ENCODE results near the gene LRRC26.
"Not testable (repeated sequence)": the region's sequence is repeated elsewhere in the genome, so short reads cannot be mapped to it uniquely, and the experiment has no call there.

LRRC26 gene

GRCh38 chr9:137136261-137136880 lies 33.5 kb downstream of the LRRC26 start:
- ATAC-seq (no peak), DNase-seq (no peak)

- ATAC-seq, DNase-seq: not testable (repeated sequence)
These were observed 34.7 kb downstream of the LRRC26 start for GRCh38 chr9:137135154-137135553.

GRCh38 chr9:137134191-137134590 lies 35.7 kb downstream of the LRRC26 start:
- ATAC-seq, result no peak
- no peak for DNase-seq

GRCh38 chr9:137130176-137130755 lies 39.6 kb downstream of the LRRC26 start:
- DNase-seq (no peak), ATAC-seq (peak; percentile 6)

- ATAC-seq, result peak; percentile 99
These were observed 40.2 kb downstream of the LRRC26 start for GRCh38 chr9:137129456-137130175.

GRCh38 chr9:137128862-137129455 lies 40.9 kb downstream of the LRRC26 start:
- DNase-seq, result peak; percentile 38
- no peak for ATAC-seq

More at GRCh38 chr9:137129456-137130175, 40.2 kb downstream of the LRRC26 start:
- peak; percentile 90 for DNase-seq

GRCh38 chr9:137128158-137128861 lies 41.5 kb downstream of the LRRC26 start:
- DNase-seq (peak; percentile 38), ATAC-seq (no peak)

GRCh38 chr9:137127301-137128157 lies 42.3 kb downstream of the LRRC26 start:
- DNase-seq, result peak; percentile 42
- no peak for ATAC-seq

- DNase-seq (no peak), ATAC-seq (no peak)
These were observed 43.1 kb downstream of the LRRC26 start for GRCh38 chr9:137126786-137127185.

GRCh38 chr9:137123952-137124462 lies 45.8 kb downstream of the LRRC26 start:
- DNase-seq, ATAC-seq: not testable (repeated sequence)

GRCh38 chr9:137123468-137123837 lies 46.4 kb downstream of the LRRC26 start:
- DNase-seq (no peak), ATAC-seq (no peak)

- not testable (repeated sequence) for ATAC-seq, DNase-seq
These were observed 46.9 kb downstream of the LRRC26 start for GRCh38 chr9:137122796-137123467.

- DNase-seq, result not testable (repeated sequence)
- ATAC-seq, result peak; percentile 45
These were observed 47.7 kb downstream of the LRRC26 start for GRCh38 chr9:137121927-137122795.
